Measurements from ENCODE around the gene ZNF385C.

DNA sequence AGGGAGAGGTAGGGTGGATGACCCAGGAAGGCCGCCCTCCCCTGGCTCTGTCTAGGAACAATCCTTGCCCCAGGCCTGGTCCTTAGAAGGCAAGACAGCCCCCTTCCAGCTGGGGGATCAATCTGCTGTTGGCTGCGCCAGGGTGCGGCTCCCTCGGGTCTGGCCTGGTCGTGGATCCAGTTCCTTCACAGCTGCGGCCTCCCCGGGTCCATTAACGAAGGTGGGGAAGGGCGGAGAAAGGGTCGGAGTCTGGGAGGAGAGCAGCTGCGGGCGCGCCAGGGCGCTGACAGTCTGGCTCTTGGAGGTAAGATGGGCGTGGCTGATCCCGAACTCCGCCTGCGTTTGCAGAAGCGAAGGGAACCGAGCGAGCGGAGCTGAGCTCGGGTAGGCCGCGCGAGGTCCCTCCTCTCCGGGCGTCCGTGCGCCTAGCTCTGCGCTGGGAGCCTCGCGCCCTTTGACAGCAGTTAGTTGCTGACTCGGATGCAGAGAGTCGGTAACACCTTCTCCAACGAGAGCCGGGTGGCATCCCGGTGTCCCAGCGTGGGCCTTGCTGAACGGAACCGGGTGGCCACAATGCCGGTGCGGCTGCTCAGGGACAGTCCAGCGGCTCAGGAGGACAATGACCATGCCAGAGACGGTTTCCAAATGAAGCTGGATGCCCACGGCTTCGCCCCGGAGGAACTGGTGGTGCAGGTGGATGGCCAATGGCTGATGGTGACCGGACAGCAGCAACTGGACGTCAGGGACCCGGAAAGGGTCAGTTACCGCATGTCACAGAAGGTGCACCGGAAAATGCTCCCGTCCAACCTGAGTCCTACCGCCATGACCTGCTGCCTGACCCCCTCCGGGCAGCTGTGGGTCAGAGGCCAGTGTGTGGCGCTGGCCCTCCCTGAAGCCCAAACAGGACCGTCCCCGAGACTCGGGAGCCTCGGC, 24.4 kb upstream of the ZNF385C start, which contains the start of gene HSPB9:
- TF ChIP-seq, protein P1, sequence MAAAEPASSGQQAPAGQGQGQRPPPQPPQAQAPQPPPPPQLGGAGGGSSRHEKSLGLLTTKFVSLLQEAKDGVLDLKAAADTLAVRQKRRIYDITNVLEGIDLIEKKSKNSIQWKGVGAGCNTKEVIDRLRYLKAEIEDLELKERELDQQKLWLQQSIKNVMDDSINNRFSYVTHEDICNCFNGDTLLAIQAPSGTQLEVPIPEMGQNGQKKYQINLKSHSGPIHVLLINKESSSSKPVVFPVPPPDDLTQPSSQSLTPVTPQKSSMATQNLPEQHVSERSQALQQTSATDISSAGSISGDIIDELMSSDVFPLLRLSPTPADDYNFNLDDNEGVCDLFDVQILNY (CRISPR knock-in tag; IDR thresholded peaks at IDR 0.05), result 0 out of 2 replicates have a peak, but pooled peaks have one; percentile 64
- TF ChIP-seq, protein P2, sequence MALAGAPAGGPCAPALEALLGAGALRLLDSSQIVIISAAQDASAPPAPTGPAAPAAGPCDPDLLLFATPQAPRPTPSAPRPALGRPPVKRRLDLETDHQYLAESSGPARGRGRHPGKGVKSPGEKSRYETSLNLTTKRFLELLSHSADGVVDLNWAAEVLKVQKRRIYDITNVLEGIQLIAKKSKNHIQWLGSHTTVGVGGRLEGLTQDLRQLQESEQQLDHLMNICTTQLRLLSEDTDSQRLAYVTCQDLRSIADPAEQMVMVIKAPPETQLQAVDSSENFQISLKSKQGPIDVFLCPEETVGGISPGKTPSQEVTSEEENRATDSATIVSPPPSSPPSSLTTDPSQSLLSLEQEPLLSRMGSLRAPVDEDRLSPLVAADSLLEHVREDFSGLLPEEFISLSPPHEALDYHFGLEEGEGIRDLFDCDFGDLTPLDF (CRISPR knock-in tag; IDR thresholded peaks at IDR 0.05), result no peak
- TF ChIP-seq, protein P3, sequence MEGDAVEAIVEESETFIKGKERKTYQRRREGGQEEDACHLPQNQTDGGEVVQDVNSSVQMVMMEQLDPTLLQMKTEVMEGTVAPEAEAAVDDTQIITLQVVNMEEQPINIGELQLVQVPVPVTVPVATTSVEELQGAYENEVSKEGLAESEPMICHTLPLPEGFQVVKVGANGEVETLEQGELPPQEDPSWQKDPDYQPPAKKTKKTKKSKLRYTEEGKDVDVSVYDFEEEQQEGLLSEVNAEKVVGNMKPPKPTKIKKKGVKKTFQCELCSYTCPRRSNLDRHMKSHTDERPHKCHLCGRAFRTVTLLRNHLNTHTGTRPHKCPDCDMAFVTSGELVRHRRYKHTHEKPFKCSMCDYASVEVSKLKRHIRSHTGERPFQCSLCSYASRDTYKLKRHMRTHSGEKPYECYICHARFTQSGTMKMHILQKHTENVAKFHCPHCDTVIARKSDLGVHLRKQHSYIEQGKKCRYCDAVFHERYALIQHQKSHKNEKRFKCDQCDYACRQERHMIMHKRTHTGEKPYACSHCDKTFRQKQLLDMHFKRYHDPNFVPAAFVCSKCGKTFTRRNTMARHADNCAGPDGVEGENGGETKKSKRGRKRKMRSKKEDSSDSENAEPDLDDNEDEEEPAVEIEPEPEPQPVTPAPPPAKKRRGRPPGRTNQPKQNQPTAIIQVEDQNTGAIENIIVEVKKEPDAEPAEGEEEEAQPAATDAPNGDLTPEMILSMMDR (IDR thresholded peaks at IDR 0.05), result no peak
- TF ChIP-seq, protein P4, sequence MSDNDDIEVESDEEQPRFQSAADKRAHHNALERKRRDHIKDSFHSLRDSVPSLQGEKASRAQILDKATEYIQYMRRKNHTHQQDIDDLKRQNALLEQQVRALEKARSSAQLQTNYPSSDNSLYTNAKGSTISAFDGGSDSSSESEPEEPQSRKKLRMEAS (CRISPR knock-in tag; IDR thresholded peaks at IDR 0.05), result peak; percentile 41; the same call in 1 of the 2 replicates
- TF ChIP-seq, protein P5, sequence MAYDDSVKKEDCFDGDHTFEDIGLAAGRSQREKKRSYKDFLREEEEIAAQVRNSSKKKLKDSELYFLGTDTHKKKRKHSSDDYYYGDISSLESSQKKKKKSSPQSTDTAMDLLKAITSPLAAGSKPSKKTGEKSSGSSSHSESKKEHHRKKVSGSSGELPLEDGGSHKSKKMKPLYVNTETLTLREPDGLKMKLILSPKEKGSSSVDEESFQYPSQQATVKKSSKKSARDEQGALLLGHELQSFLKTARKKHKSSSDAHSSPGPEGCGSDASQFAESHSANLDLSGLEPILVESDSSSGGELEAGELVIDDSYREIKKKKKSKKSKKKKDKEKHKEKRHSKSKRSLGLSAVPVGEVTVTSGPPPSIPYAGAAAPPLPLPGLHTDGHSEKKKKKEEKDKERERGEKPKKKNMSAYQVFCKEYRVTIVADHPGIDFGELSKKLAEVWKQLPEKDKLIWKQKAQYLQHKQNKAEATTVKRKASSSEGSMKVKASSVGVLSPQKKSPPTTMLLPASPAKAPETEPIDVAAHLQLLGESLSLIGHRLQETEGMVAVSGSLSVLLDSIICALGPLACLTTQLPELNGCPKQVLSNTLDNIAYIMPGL (CRISPR knock-in tag; IDR thresholded peaks at IDR 0.05), result peak; percentile 77
- TF ChIP-seq, protein P6, sequence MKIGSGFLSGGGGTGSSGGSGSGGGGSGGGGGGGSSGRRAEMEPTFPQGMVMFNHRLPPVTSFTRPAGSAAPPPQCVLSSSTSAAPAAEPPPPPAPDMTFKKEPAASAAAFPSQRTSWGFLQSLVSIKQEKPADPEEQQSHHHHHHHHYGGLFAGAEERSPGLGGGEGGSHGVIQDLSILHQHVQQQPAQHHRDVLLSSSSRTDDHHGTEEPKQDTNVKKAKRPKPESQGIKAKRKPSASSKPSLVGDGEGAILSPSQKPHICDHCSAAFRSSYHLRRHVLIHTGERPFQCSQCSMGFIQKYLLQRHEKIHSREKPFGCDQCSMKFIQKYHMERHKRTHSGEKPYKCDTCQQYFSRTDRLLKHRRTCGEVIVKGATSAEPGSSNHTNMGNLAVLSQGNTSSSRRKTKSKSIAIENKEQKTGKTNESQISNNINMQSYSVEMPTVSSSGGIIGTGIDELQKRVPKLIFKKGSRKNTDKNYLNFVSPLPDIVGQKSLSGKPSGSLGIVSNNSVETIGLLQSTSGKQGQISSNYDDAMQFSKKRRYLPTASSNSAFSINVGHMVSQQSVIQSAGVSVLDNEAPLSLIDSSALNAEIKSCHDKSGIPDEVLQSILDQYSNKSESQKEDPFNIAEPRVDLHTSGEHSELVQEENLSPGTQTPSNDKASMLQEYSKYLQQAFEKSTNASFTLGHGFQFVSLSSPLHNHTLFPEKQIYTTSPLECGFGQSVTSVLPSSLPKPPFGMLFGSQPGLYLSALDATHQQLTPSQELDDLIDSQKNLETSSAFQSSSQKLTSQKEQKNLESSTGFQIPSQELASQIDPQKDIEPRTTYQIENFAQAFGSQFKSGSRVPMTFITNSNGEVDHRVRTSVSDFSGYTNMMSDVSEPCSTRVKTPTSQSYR (CRISPR knock-in tag; IDR thresholded peaks at IDR 0.05), result no peak
